HepG2 (cell line): Measurements from ENCODE around the gene GBP6.

ENCODE experiments used
- GABPA ChIP-seq, 2 experiments: IDR thresholded peaks; 2 replicates each; pipeline ENCODE4 v1.6.1; 2011 to 2016; ENCODE audit warnings: low read depth in 2 of 2, low read length in 1 of 2, missing biosample characterization in 1 of 2, missing genetic modification characterization in 1 of 2
- MAZ ChIP-seq, 2 experiments: sonication (generic) in 1 of 2; formaldehyde crosslinking in 1 of 2; IDR thresholded peaks; 2 replicates each; pipeline versions ENCODE4 v1.5.0 to v1.6.1; 2012 to 2020; ENCODE audit warnings: low read depth in 2 of 2, mild to moderate bottlenecking in 2 of 2, borderline replicate concordance in 1 of 2, improper control_type of control experiment in 1 of 2, low read length in 1 of 2, missing genetic modification reagents in 1 of 2, moderate library complexity in 1 of 2
- MYNN ChIP-seq: sonication (generic); formaldehyde crosslinking; IDR thresholded peaks from 2 replicates; pipeline ENCODE4 v1.4.0; 2020; ENCODE audit warnings: mild to moderate bottlenecking, low read depth, missing genetic modification reagents
- SAFB2 ChIP-seq: sonication (generic); formaldehyde crosslinking; IDR thresholded peaks from 2 replicates; pipeline ENCODE4 v1.5.1; 2020; ENCODE audit warnings: missing genetic modification reagents, low read depth, mild to moderate bottlenecking, borderline replicate concordance
- ZNF839 ChIP-seq: sonication (generic); formaldehyde crosslinking; IDR thresholded peaks from 2 replicates; pipeline ENCODE4 v1.4.0; 2020; ENCODE audit warnings: missing genetic modification reagents, mild to moderate bottlenecking, borderline replicate concordance
- TF ChIP-seq, protein P1 (sequence below), 2 experiments: IDR thresholded peaks; 2 replicates each; pipeline ENCODE4 v1.6.1; 2011 to 2012; ENCODE audit warnings: low read length in 2 of 2, borderline replicate concordance in 1 of 2, low read depth in 1 of 2, mild to moderate bottlenecking in 1 of 2, moderate library complexity in 1 of 2
- TF ChIP-seq, protein P2 (sequence below): sonication (generic); formaldehyde crosslinking; conservative IDR thresholded peaks from 2 replicates; pipeline ENCODE4 v1.8.0; 2022; ENCODE audit warnings: low read depth, missing genetic modification reagents

DNA sequence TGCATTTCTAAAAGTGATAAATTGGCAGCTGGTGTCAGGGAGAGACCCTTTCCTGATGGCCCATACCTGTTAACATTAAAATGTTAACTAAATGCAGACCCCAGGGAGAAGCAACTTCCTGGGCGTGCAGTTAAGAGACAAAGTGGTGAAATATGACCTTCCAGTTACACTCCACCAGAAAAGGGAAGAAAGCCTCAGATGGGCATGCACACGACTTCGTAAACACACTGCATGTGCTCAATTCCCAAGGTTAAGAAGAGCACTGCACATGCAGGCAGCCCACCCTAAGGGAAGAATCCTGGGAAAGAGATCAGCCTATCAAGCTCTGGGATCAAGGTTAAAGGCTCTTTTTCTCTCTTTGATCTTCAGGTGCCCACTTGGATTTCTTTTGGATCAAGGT is 9.7 kb upstream of the GBP6 start:
- TF ChIP-seq, protein P1, sequence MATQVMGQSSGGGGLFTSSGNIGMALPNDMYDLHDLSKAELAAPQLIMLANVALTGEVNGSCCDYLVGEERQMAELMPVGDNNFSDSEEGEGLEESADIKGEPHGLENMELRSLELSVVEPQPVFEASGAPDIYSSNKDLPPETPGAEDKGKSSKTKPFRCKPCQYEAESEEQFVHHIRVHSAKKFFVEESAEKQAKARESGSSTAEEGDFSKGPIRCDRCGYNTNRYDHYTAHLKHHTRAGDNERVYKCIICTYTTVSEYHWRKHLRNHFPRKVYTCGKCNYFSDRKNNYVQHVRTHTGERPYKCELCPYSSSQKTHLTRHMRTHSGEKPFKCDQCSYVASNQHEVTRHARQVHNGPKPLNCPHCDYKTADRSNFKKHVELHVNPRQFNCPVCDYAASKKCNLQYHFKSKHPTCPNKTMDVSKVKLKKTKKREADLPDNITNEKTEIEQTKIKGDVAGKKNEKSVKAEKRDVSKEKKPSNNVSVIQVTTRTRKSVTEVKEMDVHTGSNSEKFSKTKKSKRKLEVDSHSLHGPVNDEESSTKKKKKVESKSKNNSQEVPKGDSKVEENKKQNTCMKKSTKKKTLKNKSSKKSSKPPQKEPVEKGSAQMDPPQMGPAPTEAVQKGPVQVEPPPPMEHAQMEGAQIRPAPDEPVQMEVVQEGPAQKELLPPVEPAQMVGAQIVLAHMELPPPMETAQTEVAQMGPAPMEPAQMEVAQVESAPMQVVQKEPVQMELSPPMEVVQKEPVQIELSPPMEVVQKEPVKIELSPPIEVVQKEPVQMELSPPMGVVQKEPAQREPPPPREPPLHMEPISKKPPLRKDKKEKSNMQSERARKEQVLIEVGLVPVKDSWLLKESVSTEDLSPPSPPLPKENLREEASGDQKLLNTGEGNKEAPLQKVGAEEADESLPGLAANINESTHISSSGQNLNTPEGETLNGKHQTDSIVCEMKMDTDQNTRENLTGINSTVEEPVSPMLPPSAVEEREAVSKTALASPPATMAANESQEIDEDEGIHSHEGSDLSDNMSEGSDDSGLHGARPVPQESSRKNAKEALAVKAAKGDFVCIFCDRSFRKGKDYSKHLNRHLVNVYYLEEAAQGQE (IDR thresholded peaks at IDR 0.05; ENCODE audit: borderline replicate concordance in 1 of 2, low read depth in 1 of 2, low read length in 2 of 2), result no peak
- TF ChIP-seq GABPA (IDR thresholded peaks at IDR 0.05; ENCODE audit: low read depth, low read length), result no peak
- TF ChIP-seq GABPA (CRISPR knock-in tag; IDR thresholded peaks at IDR 0.05; ENCODE audit: low read depth), result no peak
- no peak for TF ChIP-seq ZNF839
- TF ChIP-seq, protein P2, sequence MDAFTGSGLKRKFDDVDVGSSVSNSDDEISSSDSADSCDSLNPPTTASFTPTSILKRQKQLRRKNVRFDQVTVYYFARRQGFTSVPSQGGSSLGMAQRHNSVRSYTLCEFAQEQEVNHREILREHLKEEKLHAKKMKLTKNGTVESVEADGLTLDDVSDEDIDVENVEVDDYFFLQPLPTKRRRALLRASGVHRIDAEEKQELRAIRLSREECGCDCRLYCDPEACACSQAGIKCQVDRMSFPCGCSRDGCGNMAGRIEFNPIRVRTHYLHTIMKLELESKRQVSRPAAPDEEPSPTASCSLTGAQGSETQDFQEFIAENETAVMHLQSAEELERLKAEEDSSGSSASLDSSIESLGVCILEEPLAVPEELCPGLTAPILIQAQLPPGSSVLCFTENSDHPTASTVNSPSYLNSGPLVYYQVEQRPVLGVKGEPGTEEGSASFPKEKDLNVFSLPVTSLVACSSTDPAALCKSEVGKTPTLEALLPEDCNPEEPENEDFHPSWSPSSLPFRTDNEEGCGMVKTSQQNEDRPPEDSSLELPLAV (CRISPR knock-in tag), result no peak
- no peak for TF ChIP-seq MYNN (CRISPR knock-in tag)
- no peak for TF ChIP-seq SAFB2 (CRISPR knock-in tag)
- TF ChIP-seq MAZ (IDR thresholded peaks at IDR 0.05; ENCODE audit: borderline replicate concordance, low read depth, low read length), result no peak
- no peak for TF ChIP-seq MAZ (CRISPR knock-in tag; IDR thresholded peaks at IDR 0.05; ENCODE audit: low read depth)
